Measurements from ENCODE around the gene LRP5.

GRCh38 chr11:68327586-68328370 lies 15.4 kb downstream of the LRP5 start:
- no peak for TF ChIP-seq EZH2 (IDR thresholded peaks at IDR 0.05; ENCODE audit: low read depth)
- no peak for TF ChIP-seq CTCF (conservative IDR thresholded peaks at IDR 0.05)
